Kidney (tissue), 14 donors: ENCODE data around the gene RGS12. TPM values are rescaled to one million over a fixed set of nuclear protein-coding genes. Genes with fewer than 3 reads are reported as not detected.

Experiments used
- DNase-seq, 5 donors: peaks; one replicate each; pipeline ENCODE4 v3.0.0-alpha.2; 2013 to 2020
- FAIRE-seq: peaks from 2 replicates; lab custom pipeline; 2012; peaks lifted over from hg19 to GRCh38; lab: Jason Lieb, UNC
- H3K27ac ChIP-seq, 2 donors: one replicate each; pipeline ENCODE4 v1.7.0; 2013; ENCODE audit warnings: low read depth in 2 of 2, low read length in 2 of 2, inconsistent platforms in 1 of 2
- H3K27me3 ChIP-seq: one replicate; pipeline ENCODE4 v1.7.1; 2013; ENCODE audit warnings: low read length, inconsistent platforms; ENCODE audit not compliant: control insufficient read depth, insufficient read depth
- H3K36me3 ChIP-seq, 3 donors: one replicate each; pipeline versions ENCODE4 v1.7.0 to v1.7.1; 2013; ENCODE audit warnings: low read length in 3 of 3, control low read depth in 1 of 3, inconsistent platforms in 1 of 3; ENCODE audit not compliant: insufficient read depth in 3 of 3, control insufficient read depth in 2 of 3
- H3K4me1 ChIP-seq, 3 donors: one replicate each; pipeline versions ENCODE4 v1.7.0 to v1.7.1; 2013; ENCODE audit warnings: low read length in 3 of 3, inconsistent platforms in 1 of 3, low read depth in 1 of 3; ENCODE audit not compliant: control insufficient read depth in 2 of 3, insufficient read depth in 2 of 3
- H3K4me3 ChIP-seq, 3 donors: one replicate each; pipeline versions ENCODE4 v1.7.0 to v1.8.1; 2013; ENCODE audit warnings: low read length in 3 of 3, control low read depth in 1 of 3, inconsistent platforms in 1 of 3
- H3K9ac ChIP-seq, 3 donors: one replicate each; pipeline versions ENCODE4 v1.7.0 to v1.7.1; 2013; ENCODE audit warnings: low read length in 3 of 3, control low read depth in 1 of 3, inconsistent platforms in 1 of 3
- H3K9me3 ChIP-seq, 3 donors: one replicate each; pipeline versions ENCODE4 v1.7.0 to v1.7.1; 2013; ENCODE audit warnings: low read length in 3 of 3, control low read depth in 1 of 3, inconsistent platforms in 1 of 3; ENCODE audit not compliant: control insufficient read depth in 2 of 3, insufficient read depth in 1 of 3
- intact Hi-C: fragments of 100-400 bp; cut with DNase I; formaldehyde crosslinking; loops from one replicate; pipeline ENCODE4 v1.11.1; 2022
- polyA plus RNA-seq: library from polyadenylated mRNA; stranded (reverse); fragments of 350-450 nt; fragmentation: Illumina TruSeq; extraction: RNeasy Lipid Tissue Mini Kit (QIAGEN cat#74804); gene quantifications from one replicate; pipeline ENCODE4 v1.2.3, GENCODE V29; 2014; ENCODE audit warnings: low read depth, low replicate concordance; ENCODE audit not compliant: insufficient read depth
- total RNA-seq: library from RNA; stranded (reverse); fragmentation: NEBNext Ultra II Directional; extraction: Animal tissue kit (Norgen Biotek cat#: 25700); gene quantifications from one replicate; pipeline ENCODE4 v1.2.1, GENCODE V29; 2021
- TF ChIP-seq, protein P1 (sequence below): IDR thresholded peaks from 3 replicates; pipeline ENCODE4 v1.5.1; 2012; ENCODE audit warnings: mild to moderate bottlenecking, moderate library complexity, borderline replicate concordance; ENCODE audit not compliant: insufficient read depth; ENCODE audit errors: extremely low read depth
- donor health status: control.
- donor health status: control.
- donor health status: control.
- donor health status: control.
- donor health status: control.
- donor health status: DM: yes; HTN: yes; CAD: no.
- donor health status: Normal renal cell carcinoma (clear cell type).

Gene RGS12
- total and polyA plus RNA-seq, 2 donors from 2014 or later = 18.0 to 35.5 TPM

DNA sequence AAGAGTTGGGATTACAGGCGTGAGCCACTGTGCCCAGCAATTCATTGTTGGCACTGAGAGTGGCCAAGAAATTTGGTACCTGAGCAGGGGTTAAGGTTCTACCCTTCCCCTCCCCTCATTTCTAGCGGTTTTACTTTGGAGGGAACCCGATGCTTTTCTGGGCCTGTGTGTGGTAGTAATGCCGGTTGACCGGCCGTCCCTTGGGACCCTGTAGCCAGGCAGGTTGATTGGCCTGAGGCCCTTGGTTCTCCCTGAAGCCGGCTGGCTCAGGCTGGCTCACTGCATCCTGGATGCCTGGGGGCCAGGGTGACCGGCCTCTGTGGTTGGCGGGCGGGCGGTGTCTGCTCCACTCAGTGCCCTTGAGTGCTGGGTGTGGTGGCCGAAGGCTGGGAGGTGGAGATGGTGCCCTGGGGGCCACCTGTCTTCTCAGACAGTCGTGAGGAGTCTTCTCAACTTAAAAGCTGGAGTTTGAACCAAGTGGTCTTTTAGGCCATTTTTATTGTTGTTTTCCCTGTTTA is 45.6 kb downstream of the RGS12 start:
- H3K9ac ChIP-seq = no peak overlapping the region
- H3K27me3 ChIP-seq = no peaks in the 10 kb centered on the region
- H3K27ac ChIP-seq = no peak overlapping the region
- intact Hi-C loops = no loop called here
- FAIRE-seq = no peak
- no peaks in the 10 kb centered on the region for H3K9me3 ChIP-seq
- no peak overlapping the region for H3K4me3 ChIP-seq
- TF ChIP-seq, protein P1, sequence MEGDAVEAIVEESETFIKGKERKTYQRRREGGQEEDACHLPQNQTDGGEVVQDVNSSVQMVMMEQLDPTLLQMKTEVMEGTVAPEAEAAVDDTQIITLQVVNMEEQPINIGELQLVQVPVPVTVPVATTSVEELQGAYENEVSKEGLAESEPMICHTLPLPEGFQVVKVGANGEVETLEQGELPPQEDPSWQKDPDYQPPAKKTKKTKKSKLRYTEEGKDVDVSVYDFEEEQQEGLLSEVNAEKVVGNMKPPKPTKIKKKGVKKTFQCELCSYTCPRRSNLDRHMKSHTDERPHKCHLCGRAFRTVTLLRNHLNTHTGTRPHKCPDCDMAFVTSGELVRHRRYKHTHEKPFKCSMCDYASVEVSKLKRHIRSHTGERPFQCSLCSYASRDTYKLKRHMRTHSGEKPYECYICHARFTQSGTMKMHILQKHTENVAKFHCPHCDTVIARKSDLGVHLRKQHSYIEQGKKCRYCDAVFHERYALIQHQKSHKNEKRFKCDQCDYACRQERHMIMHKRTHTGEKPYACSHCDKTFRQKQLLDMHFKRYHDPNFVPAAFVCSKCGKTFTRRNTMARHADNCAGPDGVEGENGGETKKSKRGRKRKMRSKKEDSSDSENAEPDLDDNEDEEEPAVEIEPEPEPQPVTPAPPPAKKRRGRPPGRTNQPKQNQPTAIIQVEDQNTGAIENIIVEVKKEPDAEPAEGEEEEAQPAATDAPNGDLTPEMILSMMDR = no peak
- H3K36me3 ChIP-seq = peaks cover 0 to 2% (median 0%) of the 10 kb centered on the region in 3 donors
- DNase-seq = no peak
- no peaks in the 10 kb centered on the region for H3K4me1 ChIP-seq

DNA sequence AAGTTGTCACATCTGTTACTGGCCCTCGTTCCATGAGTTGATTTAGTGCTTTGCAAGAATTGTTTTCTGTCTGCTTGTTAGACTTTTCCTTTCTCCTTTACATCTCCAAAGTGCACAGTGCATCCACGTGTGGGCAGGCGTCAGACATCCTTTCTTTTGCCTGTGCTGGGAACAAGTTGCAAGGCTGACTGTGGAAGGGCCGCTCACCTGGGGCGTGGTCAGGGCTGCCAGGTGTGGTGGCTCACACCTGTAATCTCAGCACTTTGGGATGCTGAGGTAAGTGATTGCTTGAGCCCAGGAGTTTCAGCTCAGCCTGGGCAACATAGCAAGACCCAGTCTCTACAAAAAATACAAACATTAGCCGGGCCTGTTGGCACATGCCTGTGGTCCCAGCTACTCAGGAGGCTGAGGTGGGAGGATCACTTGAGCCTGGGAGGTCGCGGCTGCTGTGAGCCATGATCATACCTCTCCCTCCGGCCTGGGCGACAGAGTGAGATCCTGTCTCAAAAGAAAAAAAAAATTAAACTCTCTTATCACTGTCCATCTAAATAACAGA is 46.2 kb downstream of the RGS12 start:
- no peak overlapping the region for H3K9ac ChIP-seq
- TF ChIP-seq, protein P1 = no peak
- no peak overlapping the region for H3K27ac ChIP-seq
- peaks cover 0 to 2% (median 0%) of the 10 kb centered on the region in 3 donors for H3K36me3 ChIP-seq
- H3K4me1 ChIP-seq = no peaks in the 10 kb centered on the region
- H3K4me3 ChIP-seq = no peak overlapping the region
- no peaks in the 10 kb centered on the region for H3K9me3 ChIP-seq
- DNase-seq (no peak), FAIRE-seq (no peak)
- no peaks in the 10 kb centered on the region for H3K27me3 ChIP-seq
- intact Hi-C loops = no loop called here

DNA sequence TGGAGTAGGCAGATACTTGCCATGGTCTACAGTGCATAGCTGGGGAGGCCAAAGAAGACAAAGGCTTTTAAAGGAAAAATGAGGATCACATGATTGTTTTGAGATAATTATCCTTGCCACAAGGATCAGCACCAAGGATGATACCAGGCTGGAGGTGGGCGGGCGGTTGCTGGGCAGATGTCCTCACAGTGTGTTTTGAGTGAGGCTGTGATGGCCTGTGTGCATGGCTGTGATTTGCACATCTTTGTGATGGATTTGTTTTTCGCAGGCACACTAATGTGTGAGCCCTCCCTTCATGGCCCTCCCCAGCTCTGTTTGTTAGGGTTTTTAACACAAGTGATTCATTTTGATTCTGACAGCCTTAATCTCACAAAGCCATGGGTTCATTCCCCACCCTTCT is 46.8 kb downstream of the RGS12 start:
- no peaks in the 10 kb centered on the region for H3K4me1 ChIP-seq
- peaks cover 0 to 2% (median 0%) of the 10 kb centered on the region in 3 donors for H3K36me3 ChIP-seq
- TF ChIP-seq, protein P1 = no peak
- H3K9ac ChIP-seq = no peak overlapping the region
- no peaks in the 10 kb centered on the region for H3K9me3 ChIP-seq
- DNase-seq (no peak), FAIRE-seq (no peak)
- intact Hi-C loops = no loop called here
- no peak overlapping the region for H3K27ac ChIP-seq
- H3K27me3 ChIP-seq = no peaks in the 10 kb centered on the region
- H3K4me3 ChIP-seq = no peak overlapping the region
